HG03103 (cell line): ENCODE measurements around the gene FSIP1.

Source experiments
- ATAC-seq: cut with Tn5 transposase; IDR thresholded peaks from one replicate; pipeline ENCODE4 v1.9.1; 2021; ENCODE audit warnings: low read depth; ENCODE audit not compliant: unreplicated experiment

Gene FSIP1

DNA sequence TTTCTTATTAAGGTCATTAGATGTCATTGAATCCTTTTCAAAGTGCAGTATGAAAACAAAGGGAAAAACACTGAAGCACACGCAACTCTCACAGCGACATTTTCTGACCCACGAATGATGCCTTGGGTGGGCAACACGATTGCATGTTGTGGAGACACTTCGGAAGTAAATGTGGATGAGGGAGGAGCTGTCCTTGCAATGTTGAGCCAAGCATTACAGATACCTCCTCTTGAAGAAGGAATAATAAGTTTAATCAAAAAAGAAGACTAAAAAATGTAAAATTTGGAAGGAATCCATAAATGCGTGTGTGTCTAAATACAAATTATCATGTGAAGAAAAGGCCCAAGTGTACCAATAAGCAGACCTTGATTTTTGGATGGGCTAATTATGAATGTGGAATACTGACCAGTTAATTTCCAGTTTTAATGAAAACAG is 184.9 kb downstream of the FSIP1 start:
- no peak for ATAC-seq

DNA sequence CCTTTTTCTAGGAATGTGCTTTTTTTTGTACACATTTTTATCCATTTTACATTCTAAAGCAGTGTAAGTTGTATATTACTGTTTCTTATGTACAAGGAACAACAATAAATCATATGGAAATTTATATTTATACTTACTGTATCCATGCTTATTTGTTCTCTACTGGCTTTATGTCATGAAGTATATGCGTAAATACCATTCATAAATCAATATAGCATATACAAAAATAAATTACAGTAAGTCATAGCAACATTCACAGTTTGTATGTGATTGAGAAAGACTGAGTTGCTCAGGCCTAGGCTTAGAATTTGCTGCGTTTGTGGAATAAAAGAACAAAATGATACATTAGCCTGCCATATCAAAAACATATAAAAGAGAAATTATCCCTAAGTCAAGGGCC is 185.3 kb downstream of the FSIP1 start:
- ATAC-seq: no peak

DNA sequence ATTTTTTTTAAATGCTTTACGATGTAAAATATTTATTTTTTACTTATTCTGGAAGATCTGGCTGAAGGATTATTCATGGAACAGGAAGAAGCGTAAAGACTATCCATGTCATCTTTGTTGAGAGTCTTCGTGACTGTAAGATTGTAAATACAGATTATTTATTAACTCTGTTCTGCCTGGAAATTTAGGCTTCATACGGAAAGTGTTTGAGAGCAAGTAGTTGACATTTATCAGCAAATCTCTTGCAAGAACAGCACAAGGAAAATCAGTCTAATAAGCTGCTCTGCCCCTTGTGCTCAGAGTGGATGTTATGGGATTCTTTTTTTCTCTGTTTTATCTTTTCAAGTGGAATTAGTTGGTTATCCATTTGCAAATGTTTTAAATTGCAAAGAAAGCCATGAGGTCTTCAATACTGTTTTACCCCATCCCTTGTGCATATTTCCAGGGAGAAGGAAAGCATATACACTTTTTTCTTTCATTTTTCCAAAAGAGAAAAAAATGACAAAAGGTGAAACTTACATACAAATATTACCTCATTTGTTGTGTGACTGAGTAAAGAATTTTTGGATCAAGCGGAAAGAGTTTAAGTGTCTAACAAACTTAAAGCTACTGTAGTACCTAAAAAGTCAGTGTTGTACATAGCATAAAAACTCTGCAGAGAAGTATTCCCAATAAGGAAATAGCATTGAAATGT is 186.1 kb downstream of the FSIP1 start:
- no peak for ATAC-seq

DNA sequence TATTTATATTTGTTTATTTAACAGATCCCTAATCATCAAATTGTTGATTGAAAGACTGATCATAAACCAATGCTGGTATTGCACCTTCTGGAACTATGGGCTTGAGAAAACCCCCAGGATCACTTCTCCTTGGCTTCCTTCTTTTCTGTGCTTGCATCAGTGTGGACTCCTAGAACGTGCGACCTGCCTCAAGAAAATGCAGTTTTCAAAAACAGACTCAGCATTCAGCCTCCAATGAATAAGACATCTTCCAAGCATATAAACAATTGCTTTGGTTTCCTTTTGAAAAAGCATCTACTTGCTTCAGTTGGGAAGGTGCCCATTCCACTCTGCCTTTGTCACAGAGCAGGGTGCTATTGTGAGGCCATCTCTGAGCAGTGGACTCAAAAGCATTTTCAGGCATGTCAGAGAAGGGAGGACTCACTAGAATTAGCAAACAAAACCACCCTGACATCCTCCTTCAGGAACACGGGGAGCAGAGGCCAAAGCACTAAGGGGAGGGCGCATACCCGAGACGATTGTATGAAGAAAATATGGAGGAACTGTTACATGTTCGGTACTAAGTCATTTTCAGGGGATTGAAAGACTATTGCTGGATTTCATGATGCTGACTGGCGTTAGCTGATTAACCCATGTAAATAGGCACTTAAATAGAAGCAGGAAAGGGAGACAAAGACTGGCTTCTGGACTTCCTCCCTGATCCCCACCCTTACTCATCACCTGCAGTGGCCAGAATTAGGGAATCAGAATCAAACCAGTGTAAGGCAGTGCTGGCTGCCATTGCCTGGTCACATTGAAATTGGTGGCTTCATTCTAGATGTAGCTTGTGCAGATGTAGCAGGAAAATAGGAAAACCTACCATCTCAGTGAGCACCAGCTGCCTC is 187.1 kb downstream of the FSIP1 start:
- no peak for ATAC-seq

DNA sequence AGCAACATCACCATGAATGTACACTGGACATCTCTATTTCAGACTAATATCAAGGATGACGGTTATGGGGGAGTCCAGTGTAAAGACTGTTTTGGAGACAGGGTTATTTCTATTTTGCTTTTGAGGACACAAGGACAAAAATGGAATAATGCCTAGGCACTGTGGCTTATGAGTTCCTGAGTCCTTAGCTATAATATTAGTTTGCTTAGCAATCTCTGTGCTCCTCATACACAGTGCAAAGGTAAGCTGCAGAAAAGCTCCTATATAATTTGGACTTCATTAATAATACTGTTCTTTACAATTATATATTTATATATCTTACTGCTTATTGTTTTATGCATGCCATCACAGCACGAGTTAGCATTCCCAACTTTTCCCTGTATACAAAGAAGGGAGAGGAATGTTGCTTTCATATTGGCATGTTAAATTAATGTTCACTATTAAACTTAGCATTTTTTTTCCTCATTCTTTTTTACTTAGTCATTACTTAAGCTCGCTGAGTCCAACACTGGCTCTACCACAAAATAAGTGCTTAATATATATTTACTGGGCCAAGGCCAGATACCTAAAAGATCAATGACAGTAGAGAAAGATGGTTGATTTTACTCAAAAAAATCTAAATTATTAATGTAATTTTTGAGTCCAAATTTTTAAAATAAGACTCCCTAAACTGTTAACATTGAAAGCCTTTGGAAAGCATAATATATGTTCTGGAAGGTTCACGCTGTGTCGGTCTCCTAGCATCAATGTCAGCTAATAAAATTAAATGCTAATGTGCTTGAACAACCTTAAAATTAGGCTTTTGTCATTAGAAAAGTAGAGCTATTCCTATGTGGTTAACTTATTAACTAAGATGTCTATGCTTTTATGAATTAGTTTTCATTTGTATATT is 187.9 kb downstream of the FSIP1 start:
- no peak for ATAC-seq

DNA sequence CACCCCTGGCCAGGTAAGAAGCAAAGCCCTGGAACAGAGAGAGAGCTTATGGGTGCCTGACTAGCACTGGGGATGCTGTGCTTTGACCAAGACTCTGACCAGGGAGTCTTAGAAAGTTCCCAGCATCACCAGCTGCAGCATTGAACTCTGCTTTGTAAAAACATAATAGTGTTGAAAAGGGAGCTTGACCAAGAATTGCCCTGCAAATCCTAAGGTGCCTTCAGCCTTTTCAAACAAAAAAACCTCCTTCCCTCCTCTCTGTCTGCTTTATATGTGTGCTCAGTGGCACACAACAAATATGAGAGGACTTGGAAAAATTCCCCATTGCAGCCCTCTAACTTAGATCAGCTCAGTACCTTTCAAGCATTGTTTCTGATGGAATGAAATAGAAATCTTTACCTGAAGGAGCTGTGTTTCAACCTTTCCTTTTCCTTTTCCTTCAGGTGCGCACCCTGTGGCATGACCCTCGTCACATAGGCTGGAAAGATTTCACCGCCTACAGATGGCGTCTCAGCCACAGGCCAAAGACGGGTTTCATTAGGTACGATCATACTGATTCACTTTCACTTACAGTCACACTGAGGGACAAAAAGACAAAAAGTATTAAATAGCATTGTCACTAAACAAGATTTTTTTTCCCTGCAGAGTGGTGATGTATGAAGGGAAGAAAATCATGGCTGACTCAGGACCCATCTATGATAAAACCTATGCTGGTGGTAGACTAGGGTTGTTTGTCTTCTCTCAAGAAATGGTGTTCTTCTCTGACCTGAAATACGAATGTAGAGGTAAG is 188.8 kb downstream of the FSIP1 start:
- no peak for ATAC-seq

DNA sequence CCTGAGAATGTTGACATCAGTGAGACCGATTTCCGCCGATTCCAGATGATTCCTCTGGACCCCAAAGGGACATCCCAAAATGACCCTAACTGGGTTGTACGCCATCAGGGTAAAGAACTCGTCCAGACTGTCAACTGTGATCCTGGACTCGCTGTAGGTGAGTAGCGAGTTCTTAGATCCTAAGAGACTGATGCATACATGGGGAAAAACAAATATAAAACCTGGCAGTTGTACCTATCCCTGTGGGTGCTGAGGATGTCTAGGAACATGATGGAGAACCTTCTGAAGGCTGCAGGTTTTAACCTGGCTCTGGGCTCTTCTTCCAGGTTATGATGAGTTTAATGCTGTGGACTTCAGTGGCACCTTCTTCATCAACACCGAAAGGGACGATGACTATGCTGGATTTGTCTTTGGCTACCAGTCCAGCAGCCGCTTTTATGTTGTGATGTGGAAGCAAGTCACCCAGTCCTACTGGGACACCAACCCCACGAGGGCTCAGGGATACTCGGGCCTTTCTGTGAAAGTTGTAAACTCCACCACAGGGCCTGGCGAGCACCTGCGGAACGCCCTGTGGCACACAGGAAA is 189.5 kb downstream of the FSIP1 start:
- ATAC-seq: no peak

DNA sequence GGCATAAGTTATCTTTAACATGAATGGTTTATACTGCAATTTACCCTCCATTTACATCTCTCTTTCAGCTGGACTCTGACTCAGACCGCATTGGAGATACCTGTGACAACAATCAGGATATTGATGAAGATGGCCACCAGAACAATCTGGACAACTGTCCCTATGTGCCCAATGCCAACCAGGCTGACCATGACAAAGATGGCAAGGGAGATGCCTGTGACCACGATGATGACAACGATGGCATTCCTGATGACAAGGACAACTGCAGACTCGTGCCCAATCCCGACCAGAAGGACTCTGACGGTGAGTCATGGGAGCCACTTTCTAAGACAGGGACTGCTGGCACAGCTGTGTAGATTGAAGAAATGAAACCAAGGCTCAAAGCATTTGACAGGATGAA is 190.1 kb downstream of the FSIP1 start:
- no peak for ATAC-seq

DNA sequence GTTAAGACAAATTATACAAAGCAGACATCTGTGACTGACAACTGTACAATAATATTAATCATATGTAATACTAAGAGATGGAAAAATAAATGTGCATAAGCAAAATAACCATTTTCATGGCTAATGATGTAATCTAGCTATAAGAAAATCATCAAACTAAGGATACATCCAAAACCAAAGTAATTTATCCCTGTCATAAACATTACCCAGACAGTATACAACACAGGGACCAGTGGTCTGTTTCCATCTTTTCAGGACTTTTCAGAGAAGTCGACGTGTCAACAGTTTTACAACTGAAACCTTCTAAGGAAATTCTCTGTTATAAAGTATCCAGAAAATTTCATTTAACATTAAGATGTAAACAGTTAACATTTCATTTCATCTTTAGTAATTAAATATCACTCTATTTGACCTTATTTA is 190.7 kb downstream of the FSIP1 start:
- no peak for ATAC-seq

DNA sequence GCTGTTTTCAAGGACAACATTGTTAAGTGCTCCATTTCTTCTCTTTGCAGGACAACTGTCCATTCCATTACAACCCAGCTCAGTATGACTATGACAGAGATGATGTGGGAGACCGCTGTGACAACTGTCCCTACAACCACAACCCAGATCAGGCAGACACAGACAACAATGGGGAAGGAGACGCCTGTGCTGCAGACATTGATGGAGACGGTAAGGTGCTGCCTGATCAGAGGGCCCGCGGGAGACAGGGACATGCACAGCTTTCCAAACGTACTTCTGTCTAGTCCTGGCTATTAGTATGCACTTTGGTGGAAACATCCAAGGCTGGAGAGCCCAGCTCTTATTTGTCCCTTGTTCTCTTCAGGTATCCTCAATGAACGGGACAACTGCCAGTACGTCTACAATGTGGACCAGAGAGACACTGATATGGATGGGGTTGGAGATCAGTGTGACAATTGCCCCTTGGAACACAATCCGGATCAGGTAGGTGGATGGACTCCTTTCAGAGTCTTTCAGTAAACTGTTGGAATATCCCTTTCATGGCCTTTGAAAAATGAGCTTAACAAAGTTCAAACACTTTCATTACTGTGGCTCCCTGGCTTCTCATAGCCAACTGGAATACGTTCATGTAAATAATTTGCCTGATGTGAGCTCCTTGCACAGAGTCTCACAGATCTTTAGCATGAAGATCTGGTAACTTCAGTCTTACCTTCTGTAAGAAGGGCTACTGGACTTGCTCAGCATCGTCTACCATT is 191.3 kb downstream of the FSIP1 start:
- no peak for ATAC-seq

DNA sequence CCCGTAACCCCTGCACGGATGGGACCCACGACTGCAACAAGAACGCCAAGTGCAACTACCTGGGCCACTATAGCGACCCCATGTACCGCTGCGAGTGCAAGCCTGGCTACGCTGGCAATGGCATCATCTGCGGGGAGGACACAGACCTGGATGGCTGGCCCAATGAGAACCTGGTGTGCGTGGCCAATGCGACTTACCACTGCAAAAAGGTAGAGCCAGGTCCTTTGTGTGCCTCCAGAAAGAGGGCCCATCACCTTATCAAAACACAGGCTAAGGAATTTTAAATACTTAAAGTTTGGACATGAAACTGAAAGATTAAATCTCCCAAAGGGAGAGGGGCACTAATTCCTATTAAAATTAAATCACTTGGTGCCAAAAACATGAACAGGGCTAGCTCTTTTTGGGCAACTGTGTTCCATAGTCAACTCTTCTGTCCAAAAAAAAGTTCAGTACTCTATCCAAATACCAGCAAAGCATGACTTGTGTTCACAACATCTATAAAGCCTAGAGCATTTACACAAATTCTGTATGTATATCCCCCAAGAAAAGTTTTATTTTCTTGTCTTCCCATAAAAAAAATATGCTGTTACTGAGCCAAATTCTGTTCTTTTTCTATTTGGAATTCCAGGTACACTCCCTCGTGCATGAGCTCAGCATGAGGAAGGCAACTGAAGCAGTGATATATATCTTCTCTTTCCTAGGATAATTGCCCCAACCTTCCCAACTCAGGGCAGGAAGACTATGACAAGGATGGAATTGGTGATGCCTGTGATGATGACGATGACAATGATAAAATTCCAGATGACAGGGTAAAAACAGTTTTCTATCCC is 192.6 kb downstream of the FSIP1 start:
- ATAC-seq: no peak

DNA sequence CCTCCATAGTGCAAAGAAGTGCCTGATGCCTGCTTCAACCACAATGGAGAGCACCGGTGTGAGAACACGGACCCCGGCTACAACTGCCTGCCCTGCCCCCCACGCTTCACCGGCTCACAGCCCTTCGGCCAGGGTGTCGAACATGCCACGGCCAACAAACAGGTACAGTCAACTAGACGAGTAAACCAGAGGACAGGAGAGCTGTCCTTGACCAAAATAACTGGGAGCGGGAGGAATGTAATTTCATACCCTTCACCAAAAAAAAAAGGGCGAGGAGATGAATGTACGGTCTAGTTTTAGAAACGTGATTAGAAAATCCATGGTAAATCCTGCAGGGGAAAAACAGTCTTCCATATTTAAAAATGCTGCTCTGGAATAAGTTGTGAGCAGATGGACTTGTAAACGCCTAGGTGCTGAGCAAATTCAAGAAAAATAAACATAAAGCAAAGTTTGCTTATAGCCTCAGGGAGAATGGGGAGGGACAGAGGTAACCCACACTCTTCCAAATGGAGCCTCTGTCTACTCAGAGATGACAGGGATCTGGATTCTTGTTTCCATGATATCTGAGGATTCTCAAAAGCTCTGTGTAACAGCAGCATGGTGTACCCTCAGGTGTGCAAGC is 193.3 kb downstream of the FSIP1 start:
- no peak for ATAC-seq

DNA sequence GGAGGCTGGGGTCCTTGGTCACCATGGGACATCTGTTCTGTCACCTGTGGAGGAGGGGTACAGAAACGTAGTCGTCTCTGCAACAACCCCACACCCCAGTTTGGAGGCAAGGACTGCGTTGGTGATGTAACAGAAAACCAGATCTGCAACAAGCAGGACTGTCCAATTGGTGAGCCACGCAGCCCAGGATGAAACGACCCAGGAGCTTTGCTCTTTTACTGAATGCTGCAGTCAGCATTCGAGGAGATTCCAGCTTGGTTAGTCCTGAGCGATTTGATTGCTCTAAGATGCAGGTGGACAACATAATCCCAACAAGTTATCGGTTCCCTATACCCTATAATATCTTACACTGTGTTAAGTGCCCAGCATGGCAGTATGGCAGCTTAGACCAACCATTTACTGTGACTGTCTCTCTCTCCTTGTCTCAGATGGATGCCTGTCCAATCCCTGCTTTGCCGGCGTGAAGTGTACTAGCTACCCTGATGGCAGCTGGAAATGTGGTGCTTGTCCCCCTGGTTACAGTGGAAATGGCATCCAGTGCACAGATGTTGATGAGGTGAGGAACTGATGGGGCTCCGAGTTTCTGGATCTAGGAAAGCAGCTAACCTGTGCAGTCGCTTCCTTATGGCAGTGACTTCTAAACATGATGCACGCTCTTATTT is 194.0 kb downstream of the FSIP1 start:
- no peak for ATAC-seq

DNA sequence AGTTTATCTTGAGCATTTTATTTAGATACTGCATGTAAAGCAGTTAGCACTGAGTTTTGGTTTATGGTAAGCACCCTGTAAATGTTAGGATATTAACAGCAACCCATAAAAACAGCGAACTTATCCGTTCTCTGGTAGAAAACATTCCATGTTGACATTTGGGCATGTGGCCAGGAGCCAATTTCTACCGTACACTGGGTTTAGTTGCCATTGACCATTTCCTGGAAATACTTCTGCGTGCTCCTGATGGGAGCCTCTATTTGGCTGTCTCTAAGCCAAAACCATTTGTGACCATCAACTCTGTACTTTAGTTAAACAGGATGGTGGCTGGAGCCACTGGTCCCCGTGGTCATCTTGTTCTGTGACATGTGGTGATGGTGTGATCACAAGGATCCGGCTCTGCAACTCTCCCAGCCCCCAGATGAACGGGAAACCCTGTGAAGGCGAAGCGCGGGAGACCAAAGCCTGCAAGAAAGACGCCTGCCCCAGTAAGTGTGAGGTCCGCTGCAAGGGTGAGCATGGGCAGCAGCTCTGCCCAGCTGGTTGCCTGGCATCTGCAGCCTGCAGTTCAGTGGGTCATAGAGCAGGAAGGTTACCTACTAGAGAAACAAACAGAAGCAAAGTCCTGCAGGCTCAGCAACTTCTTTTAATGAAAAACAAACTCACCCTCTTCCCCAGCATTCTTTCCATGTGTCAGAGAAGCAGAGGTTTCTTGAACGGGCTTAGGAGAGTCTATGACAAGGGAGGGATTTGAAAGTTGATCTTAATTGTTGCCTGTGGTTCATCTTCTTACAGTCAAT is 194.7 kb downstream of the FSIP1 start:
- ATAC-seq: no peak

DNA sequence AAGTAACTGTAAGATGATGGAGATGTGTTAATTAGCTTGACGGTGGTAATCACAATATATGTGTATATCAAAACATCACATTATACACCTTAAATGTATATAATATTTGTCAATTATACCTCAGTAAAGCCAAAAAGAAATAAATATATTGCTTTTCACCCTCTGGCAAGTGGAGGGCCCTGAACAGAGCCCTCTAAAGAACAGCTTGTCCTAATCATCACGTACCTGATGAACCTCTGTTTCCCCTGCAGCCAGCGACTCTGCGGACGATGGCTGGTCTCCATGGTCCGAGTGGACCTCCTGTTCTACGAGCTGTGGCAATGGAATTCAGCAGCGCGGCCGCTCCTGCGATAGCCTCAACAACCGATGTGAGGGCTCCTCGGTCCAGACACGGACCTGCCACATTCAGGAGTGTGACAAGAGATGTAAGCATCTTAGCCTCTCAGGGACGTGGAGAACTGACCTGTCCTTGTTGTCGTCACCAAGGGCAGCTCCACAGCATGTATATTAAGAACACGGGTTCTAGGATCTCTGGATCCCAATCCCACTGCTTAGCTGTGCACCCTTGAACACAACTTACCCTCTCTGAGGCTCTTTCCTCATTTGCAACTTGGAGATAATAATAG is 195.4 kb downstream of the FSIP1 start:
- no peak for ATAC-seq
